ENCODE measurements around the gene SLC25A48.

The SLC25A48 gene, protein sequence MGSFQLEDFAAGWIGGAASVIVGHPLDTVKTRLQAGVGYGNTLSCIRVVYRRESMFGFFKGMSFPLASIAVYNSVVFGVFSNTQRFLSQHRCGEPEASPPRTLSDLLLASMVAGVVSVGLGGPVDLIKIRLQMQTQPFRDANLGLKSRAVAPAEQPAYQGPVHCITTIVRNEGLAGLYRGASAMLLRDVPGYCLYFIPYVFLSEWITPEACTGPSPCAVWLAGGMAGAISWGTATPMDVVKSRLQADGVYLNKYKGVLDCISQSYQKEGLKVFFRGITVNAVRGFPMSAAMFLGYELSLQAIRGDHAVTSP

DNA sequence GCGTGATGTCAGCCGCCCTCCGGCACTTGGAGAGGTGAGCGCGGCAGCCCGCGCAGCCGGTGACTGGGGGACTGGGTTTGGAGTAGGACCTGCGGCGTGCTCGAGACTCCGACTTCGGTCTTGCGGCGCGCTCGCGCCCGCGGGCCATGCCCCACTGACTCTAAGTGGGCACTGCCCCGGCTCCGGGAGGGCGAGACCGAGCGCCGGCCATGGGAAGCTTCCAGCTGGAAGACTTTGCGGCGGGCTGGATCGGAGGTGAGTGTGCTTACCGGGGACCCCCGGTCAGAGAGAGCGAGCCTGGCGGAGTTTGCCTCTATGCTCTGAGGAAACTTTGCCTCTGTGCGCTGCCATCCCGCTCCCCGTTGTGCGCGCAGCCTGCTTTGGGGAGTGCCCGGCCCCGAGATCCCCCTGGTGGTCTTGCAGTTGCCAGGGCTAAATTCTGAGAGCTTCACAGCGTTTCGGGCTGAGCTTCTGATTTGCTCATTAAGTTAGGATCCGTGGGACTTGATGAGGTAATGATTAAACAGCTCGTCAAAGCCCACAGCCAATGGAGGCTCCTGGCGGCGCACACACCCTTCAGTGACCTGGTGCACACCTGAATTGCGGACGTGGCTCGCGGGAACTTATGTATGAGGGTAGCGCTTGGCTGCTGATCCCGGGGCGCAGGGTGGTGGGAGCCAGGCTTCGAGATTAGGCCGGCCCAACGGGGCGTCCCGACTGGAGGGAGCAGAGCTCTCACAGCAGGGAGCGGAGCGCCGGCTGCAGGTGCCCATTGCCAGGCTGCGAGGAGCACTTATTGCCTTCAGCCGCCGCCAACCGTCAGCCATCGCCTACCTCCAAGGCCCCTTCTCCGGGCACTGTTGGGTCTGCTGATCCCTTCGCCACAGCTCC is at the start of gene SLC25A48:
Gene SLC25A48 (plus strand): TSS at position 25 of the 891 bp plus-strand sequence. CDS start 185 bp downstream, at position 210.
- DNase-seq (ENCODE audit: low read depth) = no peak

DNA sequence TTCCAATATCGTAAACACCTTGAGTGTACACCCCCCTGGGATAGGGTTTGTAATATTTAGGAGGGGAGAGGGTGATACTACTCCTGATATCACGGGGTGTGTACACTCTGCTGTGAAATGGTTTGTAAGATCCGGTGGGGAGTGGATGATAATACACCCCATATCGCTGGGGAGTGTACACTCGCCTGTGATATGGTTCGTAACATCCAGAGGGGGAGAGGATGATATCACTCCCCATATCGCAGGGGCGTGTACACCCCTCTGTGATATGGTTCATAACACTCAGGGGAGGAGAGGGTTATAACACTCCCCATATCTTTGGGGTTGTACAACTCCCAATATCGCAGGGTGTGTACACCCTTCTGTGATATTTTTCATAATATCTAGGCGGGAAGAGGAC is 33.8 kb upstream of the SLC25A48 start:
- DNase-seq (ENCODE audit: low read depth) = no peak

DNA sequence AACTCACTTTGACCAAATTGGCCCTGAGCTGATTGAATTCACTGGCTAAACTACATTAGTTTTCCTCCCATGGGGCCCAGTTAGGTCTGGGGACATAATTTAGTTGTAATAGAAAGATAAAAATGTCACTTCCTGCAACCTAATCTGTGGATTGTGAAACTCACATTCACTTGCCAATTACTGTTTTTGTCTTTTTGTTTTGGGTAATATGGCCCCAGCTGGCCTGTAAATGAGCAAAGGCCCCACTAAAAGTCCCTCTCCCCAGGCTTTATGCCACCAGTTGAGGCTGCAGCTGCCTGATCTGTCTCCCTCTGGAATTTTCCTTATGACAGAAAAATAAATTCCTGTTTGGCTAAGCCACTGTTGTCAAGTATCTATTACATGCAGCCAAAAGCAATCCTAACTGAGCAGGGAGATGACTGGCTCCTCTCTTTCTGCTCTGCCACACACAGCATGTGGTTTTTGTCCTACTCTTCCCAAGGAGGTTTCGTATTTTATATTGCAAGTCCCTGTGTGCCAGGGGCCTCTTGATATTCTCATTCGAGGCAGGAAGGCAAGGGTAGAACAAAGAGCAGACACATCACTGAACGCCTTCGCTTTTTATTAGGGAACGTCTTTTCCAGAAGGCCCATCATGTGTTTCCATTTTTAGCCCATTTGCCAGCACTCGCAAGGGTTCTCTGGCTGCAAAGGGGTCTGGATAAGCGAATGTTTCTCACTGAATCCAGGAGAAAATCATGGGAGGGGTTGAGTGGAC is 24.1 kb upstream of the SLC25A48 start:
- no peak for DNase-seq (ENCODE audit: low read depth)

DNA sequence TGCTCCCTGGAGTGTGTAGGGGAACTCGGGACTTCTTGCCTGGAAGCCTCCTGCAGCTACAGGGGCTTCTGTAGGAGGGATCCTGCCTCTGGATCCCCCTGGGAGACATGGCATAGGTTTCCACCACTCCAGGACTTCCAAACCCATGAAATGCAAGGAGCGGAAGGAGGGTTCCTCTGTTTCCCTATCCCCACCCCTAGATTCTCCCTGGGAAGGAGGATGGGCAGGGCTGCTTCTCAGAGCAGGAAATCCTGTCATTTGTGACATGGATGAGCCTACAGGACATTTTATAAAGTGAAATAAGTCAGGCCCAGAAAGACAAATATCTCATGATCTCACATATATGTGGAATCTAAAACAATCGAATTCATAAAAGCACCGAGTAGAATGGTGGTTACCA is 23.5 kb upstream of the SLC25A48 start:
- no peak for DNase-seq (ENCODE audit: low read depth)

DNA sequence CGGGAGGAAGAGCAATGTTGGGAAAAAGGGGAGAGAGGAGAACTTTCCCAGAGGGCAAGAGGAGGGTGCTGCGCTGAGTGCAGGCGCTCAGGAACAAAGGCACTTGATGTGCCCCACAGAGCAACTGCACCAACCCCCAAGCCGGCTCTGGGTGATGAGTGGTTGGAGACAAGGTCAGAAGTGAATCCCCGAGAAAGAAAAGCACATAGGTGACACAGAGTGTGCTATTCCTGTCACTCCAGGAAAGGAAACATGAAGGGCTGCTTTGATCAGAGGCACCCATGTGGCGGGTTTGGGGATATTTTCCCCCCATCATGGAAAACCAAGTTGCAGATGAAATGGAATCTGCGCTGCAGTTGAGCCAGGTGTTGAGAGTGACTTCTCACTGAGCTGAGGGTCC is 20.7 kb upstream of the SLC25A48 start:
- DNase-seq (ENCODE audit: low read depth) = no peak

DNA sequence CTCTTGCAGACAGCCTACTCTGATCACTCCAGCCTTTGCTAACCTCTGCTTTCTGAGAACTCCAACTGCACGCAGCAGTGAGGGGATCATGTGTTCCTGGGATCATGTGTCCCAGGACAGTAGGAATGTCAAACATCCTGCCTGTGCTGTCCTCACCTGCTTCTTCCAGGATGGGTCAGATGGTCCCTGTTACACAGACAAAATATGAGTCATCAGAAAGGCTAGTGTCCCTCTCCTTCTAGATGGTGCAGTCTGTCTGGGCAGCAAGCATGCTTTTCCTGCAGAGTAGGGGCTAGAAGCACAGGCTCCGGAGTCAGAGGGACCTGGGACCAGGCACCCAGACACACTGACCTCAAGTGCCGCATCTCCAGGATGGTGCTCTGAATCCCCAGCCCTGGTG is 20.1 kb upstream of the SLC25A48 start:
- DNase-seq (ENCODE audit: low read depth) = no peak

DNA sequence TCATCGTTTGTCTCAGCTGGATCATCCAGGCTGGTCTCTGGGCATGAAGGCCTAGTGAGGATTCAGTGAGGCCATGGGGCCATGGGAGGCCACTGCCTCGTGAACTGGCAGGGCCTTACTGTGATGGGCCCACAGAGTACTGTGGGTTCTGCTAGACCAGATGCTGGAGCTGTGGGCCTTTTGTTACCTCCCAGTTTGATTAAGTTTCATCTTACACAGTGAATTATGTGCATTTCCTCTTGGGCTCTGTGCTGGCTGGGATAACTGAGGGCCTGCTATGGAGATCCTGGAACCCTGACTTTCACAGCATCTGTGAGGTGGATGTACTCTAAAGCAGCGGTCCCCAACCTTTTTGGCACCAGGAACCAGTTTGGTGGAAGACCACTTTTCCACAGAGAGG is 19.7 kb upstream of the SLC25A48 start:
- no peak for DNase-seq (ENCODE audit: low read depth)

DNA sequence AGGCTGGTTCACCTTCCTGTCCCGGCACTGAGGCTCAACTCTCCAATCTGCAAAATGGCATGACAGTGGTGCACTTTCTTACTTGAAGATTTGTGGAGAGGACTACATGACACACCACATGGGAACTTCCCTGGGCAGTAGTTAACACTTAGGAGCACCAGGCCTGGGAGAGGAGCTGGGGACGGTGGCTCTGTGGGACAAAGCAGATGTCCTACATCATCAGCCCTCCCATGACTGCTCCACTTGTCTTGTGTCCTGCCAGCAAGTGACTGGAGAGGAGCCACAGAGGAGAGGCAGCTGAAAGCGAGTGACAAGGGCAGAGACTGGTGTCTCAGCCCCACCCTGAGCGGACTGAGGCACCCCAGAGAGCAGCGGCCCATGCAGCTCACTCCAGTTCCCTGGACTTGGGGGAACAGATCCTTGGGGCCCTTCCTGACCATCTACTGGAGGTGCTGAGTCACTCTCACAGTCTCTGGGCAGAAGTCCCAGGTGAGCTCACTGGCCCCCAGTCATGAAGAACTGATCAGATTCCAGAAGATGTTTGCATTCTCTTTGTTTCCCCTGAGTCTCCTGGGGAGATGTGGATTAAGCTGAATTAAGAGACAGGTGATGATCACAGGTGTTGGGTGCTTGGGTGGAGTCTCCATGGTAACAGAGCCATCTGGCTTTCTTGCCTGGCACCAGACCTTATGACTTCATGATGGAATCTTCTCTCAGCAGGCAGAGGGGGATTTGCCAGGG is 13.2 kb upstream of the SLC25A48 start:
- DNase-seq (ENCODE audit: low read depth) = no peak

DNA sequence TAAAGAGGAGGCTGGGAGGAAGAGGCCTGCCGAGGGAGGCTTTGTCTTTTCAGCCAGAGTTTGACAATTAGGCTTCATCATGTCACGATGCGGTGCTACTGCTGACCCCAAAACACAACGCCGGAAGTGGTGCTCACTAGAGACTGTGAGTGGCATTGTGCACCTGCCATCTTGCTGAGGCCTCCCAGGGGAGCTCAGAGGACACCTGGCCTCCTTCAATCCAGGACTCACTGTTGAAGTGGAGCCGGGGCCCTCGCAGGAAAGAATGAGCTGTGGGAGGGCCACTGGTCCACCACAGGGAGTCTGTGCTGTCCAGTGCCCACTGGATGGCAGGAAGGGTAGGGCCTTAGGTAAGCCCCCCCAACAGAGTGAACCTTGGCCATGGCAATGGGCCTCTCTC is 12.7 kb upstream of the SLC25A48 start:
- no peak for DNase-seq (ENCODE audit: low read depth)

DNA sequence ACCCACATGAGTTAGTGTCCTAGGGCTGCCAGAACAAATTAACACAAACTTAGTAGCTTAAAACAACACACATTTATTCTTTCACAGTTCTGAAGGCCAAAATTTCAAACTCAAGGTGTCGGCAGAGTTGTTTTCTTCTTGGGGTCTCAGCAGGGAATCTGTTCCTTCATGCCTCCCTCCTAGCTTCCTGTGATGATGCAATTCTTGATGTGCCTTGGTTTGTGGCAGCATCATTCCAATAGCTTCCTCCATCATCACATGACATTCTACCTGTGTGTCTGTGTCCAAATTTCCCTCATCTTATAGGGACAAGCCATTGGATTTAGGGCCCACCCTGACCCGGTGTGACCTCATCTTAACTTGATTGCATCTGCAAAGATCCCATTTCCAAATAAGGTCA is 12.2 kb upstream of the SLC25A48 start:
- no peak for DNase-seq (ENCODE audit: low read depth)

DNA sequence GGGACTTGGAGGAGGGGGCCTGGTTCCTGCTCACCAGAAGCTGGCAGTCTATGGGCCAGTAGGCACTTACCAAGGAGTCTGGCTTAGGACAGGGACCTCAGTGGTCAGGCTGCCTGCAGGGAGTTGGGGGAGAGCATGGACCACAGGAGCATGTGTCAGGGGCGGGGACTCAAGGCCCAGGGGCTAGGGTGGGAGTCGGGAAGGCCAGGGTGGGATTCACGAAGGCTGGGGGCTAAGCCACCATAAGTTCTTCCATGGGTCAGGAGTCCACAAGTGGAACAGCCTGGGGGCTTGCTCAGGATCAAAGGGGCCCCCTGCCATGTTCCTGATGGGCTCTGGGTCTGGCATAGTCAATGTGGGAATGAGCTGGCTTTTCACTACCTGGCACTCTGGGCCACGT is 11.5 kb upstream of the SLC25A48 start:
- DNase-seq (ENCODE audit: low read depth) = no peak

DNA sequence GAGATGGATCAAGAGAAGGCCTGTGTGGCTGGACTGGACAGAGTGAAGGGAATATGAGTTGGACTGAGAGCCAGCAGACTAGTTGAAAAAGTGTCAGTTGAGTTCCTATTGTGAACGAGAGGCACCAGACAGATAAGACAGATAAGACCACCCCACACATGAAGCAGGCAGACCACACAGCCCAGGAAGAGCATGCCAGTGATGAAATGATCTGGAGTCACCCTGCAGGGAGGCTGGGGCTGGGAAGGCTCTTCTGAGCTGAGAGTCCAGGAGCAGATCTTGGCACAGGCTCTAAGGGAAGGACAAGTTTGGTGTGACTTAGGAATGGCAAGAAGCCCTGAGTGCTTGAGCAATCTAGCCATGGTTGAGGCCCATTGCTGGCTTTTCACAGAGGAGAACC is 10.6 kb upstream of the SLC25A48 start:
- DNase-seq (ENCODE audit: low read depth) = no peak

DNA sequence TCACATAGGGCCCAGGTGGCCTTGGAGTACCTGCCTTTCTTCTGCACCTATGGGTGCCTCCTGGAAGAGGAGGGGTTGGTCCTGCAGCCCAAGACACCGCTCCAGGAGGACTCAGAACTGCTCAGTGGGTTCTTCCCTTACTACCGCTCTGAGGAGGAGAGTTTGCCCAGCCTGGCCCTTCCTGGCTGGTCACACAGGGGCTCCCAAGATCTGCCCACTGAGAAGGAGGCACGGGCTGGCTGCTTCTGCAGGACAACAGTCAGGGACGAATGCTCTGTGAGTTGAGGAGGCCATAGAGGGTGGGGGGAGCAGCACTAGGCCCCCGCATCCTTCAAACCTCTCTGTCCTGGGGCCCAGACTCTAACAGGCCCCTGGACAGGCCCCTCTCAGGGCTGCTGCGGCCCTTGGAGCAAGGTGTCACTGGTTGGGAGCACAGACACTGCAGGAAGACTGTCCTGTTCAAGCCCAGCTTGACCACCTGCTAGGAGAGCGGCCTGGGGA is 9.9 kb upstream of the SLC25A48 start:
- DNase-seq (ENCODE audit: low read depth) = no peak

DNA sequence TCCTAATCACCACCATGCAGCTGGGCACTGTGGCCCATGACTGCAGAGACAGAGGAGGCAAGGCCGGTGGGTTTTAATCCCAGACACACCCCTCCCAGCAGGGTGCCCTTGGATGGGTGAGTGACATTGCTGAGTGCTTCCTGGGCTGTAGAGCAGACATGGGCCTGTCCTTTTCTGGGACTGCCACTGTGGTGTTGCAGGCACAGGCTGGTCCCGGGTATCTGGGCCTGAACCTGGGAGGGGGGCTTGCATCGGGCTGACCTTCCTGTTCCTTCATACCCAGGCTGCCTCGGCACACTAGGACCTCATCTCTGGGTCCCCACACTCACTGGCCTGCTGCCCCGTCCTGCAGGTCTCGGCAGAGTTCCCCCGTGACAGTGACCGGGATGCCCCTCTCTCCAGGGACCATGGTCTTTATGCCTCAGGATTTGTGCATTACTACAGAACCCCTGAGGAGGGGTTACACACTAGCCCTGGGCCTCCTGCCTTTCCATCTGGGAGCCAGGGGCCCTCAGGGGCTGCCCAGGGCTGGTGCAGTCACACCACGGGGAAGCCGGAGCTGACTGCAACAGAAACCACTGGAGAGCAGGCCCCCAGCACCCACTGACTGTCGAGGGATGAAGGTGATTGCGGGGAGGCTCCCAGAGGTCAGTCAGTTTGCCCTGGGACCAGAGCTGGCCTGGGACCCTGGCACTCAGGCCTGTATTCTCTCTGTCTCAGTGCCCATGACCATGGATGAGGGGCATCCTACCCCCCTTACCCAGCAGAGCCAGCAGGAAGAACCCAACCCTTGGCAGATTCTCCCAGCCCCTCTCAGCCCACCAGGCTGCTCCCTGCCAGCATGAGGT is 8.9 kb upstream of the SLC25A48 start:
- DNase-seq (ENCODE audit: low read depth) = no peak

DNA sequence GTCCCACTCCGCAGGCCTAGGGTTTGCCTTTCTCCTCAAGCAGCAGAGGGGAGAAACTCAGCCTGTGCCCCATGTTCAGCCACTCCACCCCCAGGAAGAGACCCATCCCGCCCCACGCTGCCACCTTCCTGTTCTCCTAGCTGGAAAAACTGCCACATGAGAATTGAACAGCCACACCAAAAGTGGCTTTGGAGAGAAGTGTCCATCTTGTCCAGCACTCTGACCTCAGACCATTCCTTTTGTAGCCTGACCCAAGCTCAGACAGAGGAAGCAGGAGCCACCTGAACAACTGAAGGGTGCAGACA is 8.3 kb upstream of the SLC25A48 start:
- DNase-seq (ENCODE audit: low read depth) = no peak

DNA sequence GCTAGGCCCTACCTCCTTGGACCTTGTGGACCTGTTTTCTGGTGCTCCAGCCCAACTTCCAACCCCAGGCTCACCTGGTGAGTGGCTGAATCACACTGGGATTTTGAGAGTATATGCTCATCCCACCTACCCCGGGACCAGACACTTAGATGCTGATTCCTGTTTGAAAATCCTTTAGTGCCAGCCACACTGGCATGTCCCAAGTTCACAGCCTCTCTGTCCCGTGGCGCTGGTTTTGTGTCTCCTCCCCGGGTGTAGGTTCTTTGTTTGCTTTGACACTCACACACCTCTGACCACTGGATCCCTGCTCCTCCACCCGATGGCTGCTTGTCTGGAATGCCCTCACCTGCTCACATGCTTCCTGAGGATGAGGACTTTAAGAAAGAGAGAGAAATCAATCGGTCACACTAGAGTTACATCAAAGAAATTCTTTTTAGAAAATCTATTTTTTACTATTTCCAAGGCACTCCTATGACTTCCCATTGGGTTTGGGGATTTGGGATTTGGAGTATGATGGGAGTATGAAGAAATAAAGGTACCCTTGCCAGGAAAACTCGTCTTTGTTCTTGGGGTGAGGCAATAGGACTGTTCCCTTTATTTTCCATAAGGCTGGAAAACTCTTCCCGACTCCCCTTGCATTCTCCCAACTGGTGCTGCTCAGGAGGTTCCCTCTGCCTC is 7.3 kb upstream of the SLC25A48 start:
- no peak for DNase-seq (ENCODE audit: low read depth)

DNA sequence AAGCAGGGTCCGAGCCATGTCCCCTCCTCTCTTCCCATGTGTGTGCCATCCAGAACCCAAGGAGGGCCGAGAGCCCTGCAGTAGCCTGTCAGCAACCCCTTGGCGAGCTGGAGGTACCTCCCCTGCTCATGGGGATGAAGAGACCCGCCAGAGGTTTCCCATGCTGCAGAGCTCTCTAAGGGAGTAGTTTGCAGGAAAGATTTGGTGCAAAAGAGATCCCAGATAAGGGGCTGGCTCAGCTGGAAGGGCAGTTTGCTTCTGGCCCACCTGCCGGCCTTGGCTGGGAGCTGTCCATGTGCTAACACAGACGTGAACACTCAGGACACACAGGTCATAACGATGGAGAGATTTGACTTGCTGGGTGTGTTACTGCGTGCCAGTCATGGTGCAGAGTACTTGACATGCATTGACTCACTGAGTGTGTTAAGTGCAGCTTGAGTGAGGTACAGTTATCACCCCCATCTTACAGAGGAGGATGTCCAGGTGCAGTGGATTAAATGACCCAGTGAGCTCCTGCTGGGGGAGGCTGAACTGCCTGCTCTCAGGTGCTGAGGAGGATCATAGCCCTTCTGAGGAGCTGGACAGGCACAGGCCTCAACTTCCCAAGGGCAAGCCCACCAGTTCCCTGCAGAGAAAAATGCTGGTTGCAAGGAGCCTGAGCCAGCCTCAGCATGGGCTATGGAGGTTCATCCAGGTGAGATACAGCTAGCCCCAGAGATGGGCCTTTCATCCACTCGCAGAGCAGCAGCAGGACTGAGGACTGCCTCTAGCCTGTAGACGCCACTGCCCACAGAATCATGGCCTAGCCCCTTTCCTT is 6.3 kb upstream of the SLC25A48 start:
- no peak for DNase-seq (ENCODE audit: low read depth)

DNA sequence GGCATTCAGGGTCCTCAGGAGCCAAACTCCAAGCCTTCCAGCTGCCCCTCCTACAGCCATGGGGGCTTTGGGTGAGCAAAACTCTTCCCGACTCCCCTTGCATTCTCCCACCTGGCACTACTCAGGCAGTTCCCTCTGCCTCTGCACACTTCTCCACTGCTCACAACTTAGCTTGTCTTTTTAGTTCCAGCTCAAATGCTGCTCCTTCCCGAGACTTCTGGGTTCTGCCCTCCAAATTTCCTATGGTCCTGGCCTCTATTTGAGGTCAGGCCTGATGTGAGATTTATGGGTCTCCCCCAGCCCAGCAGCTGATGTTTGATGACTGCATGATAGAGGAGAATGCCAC is 5.7 kb upstream of the SLC25A48 start:
- DNase-seq (ENCODE audit: low read depth) = no peak

DNA sequence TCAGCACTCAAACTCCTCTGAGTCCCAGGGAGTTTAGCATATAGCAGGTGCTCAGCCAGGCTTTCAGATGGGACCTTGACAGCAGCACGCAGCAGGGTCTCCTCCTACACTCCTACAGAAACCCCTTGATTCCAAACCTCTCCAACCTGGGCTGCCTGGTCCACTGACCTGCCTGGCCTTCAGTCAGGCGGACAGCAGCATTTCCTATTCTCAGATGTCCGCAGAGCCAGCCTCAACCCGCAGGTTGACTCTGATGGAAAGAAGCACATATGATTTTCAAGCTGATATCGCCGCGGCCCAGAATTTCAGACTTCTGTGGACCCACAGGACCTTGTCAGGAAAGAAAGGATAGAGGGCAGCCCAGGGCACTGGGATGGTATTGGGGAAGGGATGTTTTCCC is 5.3 kb upstream of the SLC25A48 start:
- no peak for DNase-seq (ENCODE audit: low read depth)
